ENCODE measurements around the gene OTOS.

The OTOS gene

GRCh38 chr2:240111253-240111652 lies 29.2 kb downstream of the OTOS start:
- DNase-seq = no peak

GRCh38 chr2:240109386-240109785 lies 31.1 kb downstream of the OTOS start:
- DNase-seq = no peak

- no peak for DNase-seq
Measured at GRCh38 chr2:240107477-240107796, 33.0 kb downstream of the OTOS start.

- no peak for DNase-seq
Measured at GRCh38 chr2:240106765-240107476, 33.5 kb downstream of the OTOS start.

DNA sequence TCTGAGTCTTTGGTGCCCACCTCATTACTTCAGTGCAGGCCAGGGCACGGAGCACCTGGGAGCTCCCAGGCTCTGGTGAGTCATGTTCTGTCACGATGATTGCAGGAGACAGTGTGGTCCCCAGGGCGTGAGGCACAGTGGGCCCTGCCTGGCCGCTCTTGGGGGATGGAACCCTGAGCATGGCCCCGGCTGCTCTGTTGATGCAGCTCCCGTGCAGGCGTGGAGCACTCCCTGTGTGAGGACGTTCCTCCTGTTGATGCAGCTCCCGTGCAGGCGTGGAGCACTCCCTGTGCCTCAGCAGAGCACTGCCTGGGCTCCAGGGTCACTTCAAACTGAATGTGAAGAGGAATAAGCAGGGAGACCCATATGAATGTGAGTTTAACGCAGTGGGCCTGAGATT lies 34.5 kb downstream of the OTOS start:
- no peak for DNase-seq

DNA sequence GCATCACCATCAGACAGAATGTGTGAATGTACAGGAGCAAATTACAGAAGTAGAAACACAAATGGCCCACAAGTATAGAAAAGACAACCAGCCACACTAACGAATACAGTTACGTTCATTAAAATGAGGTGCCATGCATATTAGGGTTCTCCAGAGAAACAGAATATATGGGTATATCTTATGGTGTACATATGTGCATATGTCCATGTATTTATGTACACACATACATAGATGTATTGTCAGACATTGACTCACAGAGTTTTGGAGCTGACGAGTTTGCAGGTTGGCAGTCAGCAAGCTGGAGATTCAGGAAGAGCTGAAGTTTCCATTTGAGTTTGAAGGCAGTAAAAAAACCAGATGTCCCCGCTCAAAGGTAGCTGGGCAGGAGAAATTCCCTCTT lies 37.3 kb downstream of the OTOS start:
- DNase-seq = no peak

DNA sequence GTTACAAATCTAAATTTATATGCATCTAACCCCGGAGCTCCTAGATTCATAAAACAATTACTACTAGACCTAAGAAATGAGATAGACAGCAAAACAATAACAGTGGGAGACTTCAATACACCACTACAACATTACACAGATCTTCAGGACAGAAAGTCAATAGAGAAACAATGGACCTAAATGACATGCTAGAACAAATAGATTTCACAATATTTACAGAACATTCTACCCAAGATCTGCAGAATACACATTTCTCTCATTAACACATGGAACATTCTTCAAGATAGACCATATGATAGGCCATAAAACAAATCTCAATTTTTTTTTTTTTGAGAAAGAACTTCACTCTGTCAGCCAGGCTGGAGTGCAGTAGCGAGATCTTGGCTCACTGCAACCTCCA lies 42.1 kb downstream of the OTOS start:
- no peak for DNase-seq

GRCh38 chr2:240095556-240096523 lies 44.6 kb downstream of the OTOS start:
- DNase-seq = no peak

DNA sequence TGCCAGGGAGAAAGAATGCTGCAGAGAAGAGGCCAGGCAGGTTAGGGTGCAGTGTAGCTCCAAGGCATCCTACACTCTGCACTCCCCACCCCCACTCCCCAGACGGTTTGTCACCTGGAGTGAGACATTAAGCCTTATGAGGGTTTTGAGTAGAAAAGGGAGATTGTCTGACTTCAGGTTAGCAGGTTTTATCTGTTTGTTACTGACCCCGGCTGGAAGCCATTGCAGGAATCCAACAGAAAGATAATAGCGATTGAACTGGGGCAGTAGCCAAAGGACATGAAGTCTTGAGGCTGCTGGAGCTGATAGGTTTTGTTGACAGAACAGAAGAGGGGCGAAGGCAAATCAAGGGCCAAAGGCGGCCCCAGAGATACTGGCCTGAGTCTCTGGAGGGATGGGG lies 51.2 kb downstream of the OTOS start:
- DNase-seq = no peak
